ENCODE results near the gene SGK1. TPM values are rescaled to one million over a fixed set of nuclear protein-coding genes. Genes with fewer than 3 reads are reported as not detected.
"Not testable (repeated sequence)": the region's sequence is repeated elsewhere in the genome, so short reads cannot be mapped to it uniquely, and the experiment has no call there.

SGK1 gene
- polyA plus RNA-seq, 4 donors = 69.1 to 91.8 (median 74.8) TPM

DNA sequence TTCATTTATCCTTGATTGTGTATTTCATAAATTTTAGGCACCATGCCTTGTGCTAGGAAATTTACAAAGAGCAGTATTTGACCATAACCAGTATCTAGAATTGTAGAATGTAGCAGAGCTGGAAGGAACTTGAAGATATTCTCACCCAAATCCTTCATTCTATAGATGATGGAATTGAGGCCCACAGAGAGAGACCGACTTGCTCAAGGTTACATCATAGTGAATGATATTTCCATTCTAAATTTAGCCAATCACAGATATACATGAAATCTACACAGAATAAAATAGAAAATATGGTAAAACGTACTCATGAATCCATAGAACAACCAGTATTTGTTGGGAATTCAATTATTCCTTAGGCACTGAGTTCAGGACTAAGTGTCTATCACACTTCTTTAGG lies 10.9 kb upstream of the SGK1 start:
- no peak for DNase-seq (ENCODE audit: low read depth in 4 of 4, low spot score in 2 of 4)

DNA sequence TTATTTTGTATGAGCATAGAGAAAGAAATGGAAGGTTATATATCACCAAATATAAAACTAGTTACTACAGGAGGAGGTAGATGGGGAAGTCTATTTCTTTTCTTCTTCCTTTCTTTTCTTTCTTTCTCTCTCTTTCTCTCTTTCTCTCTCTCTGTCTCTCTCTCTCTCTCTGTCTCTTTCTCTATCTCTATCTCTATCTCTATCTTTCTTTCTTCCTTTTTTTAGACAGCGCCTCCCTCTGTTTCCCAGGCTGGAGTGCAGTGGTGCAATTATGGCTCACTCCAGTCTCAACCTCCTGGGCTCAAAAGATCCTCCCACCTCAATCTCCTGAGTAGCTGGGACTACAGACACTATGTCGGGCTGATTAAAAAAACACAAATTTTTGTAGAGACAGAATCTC lies 10.2 kb upstream of the SGK1 start:
- no peak for DNase-seq (ENCODE audit: low read depth in 4 of 4, low spot score in 2 of 4)

DNA sequence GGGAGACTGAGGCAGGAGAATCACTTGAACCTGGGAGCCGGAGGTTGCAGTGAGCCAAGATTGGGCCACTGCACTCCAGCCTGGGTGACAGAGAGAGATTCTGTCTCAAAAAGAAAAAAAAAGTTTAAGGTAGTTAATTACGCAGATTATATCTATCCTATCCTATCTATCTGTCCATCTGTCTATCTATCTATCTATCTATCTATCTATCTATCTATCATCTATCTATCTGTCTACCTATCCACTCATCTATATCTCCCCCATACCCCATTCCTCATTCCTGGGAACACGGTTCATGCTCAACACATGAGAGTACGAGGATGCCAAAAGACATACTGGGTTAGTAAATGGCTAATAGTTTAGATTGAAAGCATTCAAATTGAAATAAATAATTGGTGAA lies 8.3 kb upstream of the SGK1 start:
- DNase-seq (ENCODE audit: low read depth in 4 of 4, low spot score in 2 of 4) = not testable (repeated sequence)

DNA sequence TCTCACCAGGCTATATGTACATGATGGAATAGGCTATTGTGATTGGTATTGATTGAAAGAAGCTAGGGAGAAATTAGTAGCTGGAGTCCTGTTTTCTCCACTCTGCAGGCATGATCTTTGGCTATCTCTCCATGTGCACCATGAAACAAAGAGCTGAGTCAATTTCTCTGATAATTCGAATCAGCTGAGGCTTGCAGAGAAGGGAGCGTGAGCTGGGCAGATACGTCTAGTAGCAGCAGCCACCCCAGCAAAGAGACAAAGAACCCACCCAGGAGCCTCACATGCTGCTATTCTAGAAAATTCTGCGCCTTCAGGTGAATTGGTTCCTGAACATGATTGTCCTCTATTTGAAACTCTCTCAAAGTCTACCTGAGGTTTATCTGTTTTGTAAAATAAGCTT lies 6.9 kb upstream of the SGK1 start:
- DNase-seq (ENCODE audit: low read depth in 4 of 4, low spot score in 2 of 4) = no peak

DNA sequence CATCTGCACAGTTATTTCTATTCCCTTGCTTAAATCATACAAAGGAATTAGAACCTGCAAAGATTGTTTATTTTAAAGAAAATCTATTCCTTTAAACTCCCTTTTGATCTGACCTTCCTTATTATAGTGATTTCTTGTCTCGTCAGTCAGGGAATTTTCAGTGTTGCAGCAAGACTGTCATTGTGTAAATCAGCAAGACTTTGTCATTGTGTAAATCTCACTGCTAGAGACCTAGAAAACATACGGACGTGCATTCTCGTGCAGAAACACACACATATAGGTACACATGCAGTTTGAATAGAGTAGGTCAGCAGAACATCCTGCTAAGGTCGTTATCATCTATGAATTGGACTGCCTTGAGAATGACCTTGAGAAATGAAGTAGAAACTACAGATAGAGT lies 6.2 kb upstream of the SGK1 start:
- DNase-seq (ENCODE audit: low read depth in 4 of 4, low spot score in 2 of 4) = no peak

DNA sequence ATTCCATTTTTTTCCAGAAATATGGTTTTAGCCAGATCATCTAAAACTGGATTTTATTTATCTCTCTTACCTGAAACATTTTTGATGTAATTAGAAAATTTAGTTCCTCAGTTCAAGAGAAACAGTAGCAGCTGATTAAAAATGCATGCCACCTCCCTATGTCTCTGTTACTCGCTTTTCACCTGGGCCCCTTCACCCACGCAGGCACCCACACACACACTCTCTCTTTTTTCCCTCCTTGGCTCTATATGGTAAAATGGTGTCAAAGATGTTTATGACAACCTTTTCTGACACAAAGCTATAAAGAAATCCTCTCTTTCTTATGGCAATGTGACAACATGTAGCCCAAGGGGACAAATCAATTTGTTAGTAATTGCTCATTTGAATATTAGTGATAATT lies 5.8 kb upstream of the SGK1 start:
- DNase-seq (ENCODE audit: low read depth in 4 of 4, low spot score in 2 of 4) = no peak

DNA sequence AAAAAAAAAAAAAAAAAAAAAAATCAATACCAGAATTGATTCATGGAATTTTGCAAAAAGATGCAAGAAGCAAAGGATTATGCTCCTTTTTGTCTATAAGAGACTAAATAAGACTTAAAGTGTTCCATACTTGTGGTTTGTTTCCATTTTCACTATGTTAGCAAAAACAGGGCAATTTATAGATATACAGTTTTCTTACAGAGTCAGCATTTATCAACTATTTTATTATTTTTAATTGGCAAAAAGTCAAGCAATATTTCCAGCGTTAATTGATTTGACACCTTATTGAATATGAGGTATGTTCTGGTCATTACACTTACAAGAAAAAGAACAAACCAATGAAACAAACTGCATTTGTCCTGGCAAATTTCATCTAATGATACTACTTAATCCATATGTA lies 5.4 kb upstream of the SGK1 start:
- DNase-seq (ENCODE audit: low read depth in 4 of 4, low spot score in 2 of 4) = no peak

DNA sequence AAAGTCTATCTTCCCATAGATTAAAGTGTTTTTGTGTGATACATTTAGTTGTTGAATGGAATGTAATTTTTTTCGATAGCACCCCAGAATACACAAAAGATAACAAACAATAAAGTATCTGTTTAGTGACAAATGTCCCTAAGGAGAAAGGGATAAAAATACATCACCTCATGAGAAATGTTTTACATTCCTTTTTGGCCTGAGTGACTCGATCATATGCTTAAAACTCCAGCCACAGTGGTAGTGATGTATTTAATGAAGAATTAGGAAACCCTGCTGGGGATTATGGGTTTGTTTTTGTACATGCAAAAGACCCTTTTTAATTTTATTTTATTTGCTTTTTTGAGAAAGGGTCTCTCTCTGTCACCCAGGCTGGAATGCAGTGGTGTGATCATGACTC lies 4.3 kb upstream of the SGK1 start:
- no peak for DNase-seq (ENCODE audit: low read depth in 4 of 4, low spot score in 2 of 4)

DNA sequence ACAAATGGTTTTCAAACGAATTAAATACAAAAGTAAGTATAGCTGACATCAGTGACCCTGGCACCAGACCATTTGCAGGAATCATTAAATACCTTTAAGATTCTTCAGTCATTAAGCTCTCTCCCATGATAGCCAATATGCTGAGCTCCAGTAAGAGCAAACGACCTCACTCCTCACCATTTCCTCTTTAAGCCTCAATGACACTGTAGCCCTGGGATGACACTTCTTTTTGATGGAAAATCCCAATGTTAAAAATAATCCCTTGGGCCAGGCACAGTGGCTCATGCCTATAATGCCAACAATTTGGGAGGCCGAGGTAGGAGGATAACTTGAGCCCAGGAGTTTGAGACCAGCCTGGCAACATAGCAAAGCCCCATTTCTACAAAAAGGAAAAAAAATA lies 3.3 kb upstream of the SGK1 start:
- DNase-seq (ENCODE audit: low read depth in 4 of 4, low spot score in 2 of 4) = no peak

DNA sequence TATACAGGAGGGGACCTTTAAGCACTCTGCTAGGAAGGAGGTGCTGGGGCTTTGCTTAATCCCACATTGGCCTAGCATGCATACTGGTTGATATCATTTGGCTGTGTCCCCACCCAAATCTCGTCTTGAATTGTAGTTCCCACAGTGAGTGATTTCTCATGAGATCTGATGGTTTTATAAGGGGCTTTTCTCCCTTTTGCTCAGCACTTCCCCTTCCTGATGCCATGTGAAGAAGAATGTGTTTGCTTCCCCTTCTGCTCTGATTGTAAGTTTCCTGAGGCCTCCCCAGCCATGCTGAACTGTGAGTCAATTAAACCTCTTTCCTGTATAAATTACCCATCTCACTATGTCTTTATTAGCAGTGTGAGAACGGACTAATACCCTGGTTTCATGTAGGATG lies 1.8 kb upstream of the SGK1 start:
- not testable (repeated sequence) for DNase-seq (ENCODE audit: low read depth in 4 of 4, low spot score in 2 of 4)

DNA sequence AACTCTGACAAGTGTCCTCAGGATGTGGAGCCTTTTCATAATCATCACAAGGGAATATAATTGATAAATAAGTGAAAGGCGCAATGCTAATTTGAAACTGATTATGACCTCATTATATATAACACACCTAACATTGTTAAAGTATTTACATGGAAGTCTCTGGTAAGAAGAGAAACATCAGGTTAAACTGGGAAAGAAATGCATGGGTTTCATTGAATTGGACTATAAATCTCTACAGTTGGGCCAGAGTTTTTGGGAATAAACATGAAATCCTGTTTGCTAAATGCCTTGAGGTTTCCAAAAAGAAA lies 1.0 kb upstream of the SGK1 start:
- DNase-seq (ENCODE audit: low read depth in 4 of 4, low spot score in 2 of 4) = no peak

DNA sequence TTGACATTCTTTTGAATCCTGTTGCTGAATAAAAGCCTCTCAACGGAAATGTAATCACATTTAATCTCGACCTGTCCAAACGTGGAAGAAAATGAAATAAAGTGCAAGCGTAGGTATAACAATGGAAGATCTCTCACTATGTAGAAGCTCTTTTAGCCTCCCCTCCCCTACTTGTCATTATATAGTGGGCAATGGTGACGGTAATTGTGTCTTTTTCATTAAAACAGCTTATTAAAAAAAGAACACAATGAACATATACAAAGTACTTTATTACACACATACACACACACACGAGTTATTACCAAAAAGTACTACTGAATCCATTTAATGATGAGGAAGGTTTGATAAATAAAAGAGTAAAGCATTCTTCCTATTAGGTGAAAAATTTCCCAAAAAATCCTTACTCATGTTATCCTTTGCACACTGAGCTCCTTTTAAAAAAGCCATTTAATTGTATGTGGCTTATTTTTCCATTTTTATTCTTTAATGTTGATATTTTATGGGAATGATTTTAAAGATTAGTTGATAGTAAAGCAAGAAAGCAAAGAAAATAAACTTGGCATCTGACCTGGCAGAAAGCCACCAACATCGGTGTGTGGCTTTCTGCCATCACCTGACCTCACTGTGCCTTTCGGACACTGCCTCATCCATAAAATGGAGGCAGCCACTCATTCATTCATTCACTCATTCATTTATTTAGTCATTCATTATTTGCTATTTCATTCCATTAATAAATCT lies 493 bp upstream of the SGK1 start:
- DNase-seq (ENCODE audit: low read depth in 4 of 4, low spot score in 2 of 4) = no peak

DNA sequence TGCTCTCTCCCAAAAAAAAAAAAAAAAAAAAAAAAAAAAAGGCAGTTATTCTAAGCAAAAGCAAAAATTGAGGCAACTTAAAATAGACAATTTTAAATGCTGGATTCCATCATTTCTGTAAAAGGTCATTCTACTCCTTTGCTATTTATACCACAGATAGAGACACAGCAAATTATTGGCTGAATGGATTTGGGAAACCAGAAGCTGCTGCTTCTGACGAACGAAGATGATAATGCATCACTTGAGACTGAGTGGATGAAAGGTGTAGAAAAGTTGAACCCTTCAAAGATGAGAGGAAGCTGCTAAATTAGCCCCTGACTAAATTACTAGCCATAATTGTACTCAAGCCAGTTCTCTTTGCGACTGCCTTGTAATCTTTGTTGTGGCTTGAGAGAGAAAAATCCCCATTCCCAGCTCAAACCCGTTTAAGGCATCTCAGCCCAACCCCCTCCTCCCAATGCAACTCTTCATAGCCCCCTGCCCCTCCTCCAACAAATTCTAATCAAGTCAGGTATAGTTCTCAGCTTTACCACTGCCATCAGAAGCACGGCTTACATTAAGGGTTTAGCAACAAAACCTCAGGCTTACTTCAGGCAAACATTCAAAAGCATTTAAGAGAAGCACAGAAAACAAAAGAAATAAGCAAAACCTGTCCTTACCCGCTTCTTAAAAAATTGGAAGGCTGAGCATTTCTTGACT lies 1.0 kb downstream of the SGK1 start:
- DNase-seq (ENCODE audit: low read depth in 4 of 4, low spot score in 2 of 4) = no peak

DNA sequence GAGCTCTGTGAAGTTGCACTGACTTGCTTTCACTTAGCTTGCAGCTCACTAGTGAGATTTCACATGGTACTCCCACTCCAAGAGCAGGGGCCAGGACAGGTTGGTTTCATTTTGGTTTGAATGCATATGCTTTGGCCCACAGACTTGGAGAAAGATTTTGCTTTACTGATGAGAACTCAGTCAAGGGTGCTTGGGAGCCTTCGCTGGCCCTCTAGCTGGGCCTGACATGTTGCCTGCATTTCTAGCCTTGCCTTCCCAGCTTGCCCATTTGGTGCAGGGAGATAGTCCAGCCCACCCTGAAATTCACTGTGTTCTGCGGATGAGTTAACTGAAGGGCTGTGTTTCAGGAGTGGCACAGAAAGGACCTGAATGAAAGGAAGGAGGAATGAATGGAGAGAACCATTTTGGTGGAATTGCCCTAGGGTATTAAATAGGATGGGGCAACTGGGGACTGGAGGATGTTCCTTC lies 1.9 kb downstream of the SGK1 start:
- no peak for DNase-seq (ENCODE audit: low read depth in 4 of 4, low spot score in 2 of 4)

DNA sequence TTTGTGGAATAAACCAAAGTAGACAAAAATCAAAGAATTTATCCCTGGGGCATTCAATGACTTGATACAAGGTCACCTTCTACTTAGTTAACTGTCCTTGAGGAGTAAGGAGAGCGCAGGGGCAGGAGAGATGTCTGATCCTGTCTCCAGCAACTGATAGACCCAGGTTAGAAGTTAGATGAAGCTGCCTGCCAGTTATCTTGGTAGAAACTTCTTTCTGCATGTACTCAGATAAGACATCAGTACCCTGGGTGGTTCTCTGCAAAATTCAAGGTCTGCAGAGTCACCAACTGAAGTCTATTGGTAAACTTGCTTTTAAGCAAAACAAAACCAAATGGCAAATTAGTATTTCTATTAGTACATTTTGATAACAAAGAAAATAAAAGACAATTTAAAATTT lies 2.7 kb downstream of the SGK1 start:
- DNase-seq (ENCODE audit: low read depth in 4 of 4, low spot score in 2 of 4) = no peak

DNA sequence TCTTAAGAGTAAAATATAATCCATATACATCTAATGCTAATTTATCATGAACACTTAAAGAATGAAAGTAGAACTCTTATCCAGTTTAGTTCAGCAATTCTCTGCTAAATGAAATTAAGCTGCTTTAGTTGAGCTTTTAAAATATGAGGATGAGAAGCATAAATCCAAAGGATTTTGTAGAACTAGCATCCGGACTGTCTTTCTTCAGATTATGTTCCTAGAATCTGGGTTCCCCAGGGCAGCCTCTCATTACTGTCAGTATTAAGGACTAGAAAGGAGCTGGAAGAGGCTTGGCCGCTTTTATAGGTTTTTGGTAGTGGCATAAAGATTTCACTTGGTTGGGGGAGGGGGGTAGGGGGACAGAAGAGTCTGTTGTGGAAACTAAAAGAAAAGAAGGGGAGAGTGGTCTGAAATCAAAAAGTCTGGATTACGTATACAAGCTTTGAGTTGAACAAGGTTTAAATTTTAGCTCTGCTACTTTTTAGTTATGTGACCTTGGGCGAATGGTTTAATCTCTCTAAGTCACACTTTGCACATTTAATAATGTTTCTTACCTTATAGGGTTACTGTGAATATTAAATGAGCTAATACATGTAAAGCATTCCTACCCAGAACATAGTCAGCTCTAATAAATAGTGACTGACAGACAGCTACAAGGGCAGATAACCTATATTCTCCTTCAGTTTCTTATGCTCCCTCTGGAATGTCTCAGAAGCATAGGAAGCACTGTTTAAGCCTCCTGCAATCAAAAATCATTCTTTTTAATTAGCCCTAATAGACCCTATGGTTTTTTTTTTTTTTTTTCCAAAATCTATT lies 3.7 kb downstream of the SGK1 start:
- DNase-seq (ENCODE audit: low read depth in 4 of 4, low spot score in 2 of 4) = no peak

DNA sequence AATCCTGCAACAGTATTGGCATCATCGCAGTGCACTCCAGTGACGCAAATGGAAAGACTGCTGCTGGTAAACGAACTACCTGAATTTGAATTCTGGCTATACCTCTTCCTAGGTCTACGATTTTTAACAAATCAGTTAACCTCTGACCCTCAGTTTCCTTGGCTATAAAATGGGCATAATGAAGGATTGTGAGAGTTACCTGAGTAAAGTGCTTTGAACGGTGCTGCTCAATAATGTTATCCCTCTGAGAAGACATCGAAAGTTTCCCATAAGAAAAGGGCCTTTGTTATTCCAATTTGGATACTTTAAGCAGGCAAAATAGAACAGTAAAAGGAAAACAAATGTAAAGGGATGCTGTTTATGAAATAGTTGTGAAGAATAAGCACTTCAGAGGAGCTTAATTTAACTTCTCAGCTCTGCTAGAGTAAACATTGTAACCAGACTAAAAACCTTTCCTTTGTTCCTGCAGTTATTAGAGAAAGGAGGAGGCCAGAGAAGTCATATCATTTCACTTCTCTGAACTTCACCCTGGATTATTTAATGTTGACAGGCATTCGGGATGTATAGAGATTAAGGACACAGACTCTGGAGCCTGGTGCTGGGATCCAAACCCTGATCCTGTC lies 5.8 kb downstream of the SGK1 start:
- DNase-seq (ENCODE audit: low read depth in 4 of 4, low spot score in 2 of 4) = no peak

DNA sequence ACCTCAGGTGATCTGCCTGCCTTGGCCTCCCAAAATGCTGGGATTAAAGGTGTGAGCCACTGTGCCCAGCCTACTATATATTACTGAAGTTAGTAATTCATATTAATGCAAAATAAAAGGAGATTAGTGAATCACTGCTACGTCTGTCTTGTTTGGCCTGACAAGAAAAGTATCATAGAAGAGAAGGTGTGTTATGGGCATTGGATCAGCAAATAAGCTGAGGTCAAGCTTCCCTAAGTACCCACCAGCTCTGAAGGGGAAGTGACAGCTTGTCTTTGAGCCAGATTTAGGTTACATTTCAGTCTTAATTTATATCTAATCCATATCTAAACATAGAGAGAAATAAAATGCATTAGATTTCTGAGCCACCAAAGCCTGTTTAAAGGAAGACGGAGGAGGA lies 7.1 kb downstream of the SGK1 start:
- DNase-seq (ENCODE audit: low read depth in 4 of 4, low spot score in 2 of 4) = no peak

DNA sequence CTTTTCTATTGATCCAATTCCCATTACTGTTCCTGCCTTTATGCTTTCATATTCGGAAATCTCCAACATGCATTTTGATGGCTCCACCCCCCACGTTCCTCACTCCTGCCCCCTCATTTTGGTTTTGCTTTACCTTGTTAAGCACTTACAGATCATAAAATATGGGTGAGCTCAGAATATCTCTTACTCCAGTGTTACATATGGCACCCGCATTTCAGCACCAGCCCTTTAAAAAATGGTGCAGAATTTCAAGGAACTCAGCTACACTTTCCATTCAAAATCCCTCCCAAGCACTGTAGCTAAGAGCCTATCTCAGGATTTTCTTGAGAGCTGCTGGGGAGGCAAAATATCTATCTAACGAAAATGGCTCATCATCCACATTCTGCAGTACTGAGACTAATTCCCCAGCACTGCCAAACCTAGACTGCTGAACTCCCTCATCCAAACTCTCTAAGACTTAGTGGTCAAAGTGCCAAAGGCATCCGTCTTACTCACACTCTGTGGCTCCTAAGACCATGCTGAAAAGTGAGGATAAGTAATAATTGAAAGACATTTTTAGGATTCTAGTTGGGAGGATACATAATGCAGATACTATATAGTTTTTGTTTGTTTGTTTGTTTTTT lies 7.8 kb downstream of the SGK1 start:
- DNase-seq (ENCODE audit: low read depth in 4 of 4, low spot score in 2 of 4) = no peak

DNA sequence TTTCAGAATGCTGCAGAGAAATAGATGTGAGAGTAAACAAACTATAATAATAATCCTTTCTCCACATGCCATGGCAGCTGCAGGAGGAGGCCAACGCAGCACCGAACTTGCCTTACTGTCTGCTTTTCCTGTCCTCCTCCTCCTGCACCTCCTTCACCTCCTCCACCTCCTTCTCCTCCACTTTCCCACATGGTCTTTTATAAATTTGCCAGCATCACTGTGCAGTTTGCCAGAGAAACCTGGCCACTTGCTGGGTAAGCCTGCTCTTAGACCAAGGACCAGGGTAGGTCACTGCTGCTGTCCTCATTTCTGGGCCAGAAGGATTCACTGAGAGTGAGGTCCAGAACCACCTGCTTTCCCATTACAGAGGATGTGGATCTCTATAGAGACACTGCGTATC lies 8.7 kb downstream of the SGK1 start:
- no peak for DNase-seq (ENCODE audit: low read depth in 4 of 4, low spot score in 2 of 4)

DNA sequence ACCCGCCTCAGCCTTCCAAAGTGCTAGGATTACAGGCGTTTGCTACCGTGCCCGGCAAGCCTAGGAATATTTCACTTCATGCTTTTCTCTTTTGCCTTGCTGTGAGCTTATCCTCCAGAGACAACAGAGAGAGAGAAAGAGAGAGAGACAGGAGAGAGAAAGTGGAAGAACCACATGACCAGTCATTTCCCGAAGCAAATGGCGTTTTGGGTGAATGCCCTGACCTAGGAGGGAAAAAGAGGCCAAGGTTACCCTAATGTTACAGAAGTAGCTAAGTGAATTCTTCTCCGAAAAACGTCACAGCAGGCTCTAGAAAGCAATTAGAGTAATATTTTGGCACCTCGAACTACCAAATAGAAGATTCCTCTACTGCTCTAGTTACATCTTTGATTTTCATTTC lies 9.1 kb downstream of the SGK1 start:
- DNase-seq (ENCODE audit: low read depth in 4 of 4, low spot score in 2 of 4) = no peak

Measured in left renal cortex interstitium (tissue), 4 donors.